SU-DHL-6 (cell line): Measurements from ENCODE around the gene RBM19.
"Not testable (repeated sequence)": the region's sequence is repeated elsewhere in the genome, so short reads cannot be mapped to it uniquely, and the experiment has no call there.

Source experiments
- H2AFZ ChIP-seq: fragments of 200-600 bp; sonication (generic); 2 replicates; pipeline ENCODE4 v1.6.1; 2014; ENCODE audit warnings: low read depth, mild to moderate bottlenecking, moderate library complexity, mixed read lengths, antibody characterized with exemption, low read length; ENCODE audit not compliant: severe bottlenecking
- H3F3A ChIP-seq: fragments of 200-600 bp; shearing (Covaris generic); 2 replicates; pipeline ENCODE4 v1.6.0; 2016; ENCODE audit warnings: antibody characterized with exemption, mild to moderate bottlenecking; ENCODE audit not compliant: insufficient read depth
- H3K27ac ChIP-seq: fragments of 200-600 bp; sonication (generic); 2 replicates; pipeline ENCODE4 v1.5.1; 2016; ENCODE audit warnings: low read depth, mild to moderate bottlenecking, low read length, moderate library complexity, mixed read lengths
- H3K27me3 ChIP-seq: fragments of 200-600 bp; sonication (generic), shearing (Covaris generic); 2 replicates; pipeline ENCODE4 v1.6.0; 2014; ENCODE audit warnings: mild to moderate bottlenecking, low read length
- H3K36me3 ChIP-seq: fragments of 200-600 bp; sonication (generic); 2 replicates; pipeline ENCODE4 v1.6.1; 2014; ENCODE audit warnings: mild to moderate bottlenecking, low read length, mixed read lengths
- H3K4me2 ChIP-seq: fragments of 300-600, 200-600 bp; shearing (Covaris generic), sonication (generic); 2 replicates; pipeline ENCODE4 v1.6.0; 2014; ENCODE audit warnings: low read length, low read depth, mild to moderate bottlenecking; ENCODE audit not compliant: poor library complexity, severe bottlenecking
- H3K4me3 ChIP-seq: fragments of 200-600 bp; sonication (generic); 2 replicates; pipeline ENCODE4 v1.5.1; 2014; ENCODE audit warnings: antibody characterized with exemption, low read length, mild to moderate bottlenecking, mixed read lengths; ENCODE audit not compliant: insufficient read depth, poor library complexity, severe bottlenecking
- H3K79me2 ChIP-seq: fragments of 200-600 bp; sonication (generic); 2 replicates; pipeline ENCODE4 v1.6.1; 2014; ENCODE audit warnings: mild to moderate bottlenecking, low read length, moderate library complexity; ENCODE audit not compliant: insufficient read depth
- H3K9ac ChIP-seq: fragments of 200-600 bp; sonication (generic); 2 replicates; pipeline ENCODE4 v1.7.0; 2014; ENCODE audit warnings: mild to moderate bottlenecking, low read length
- H3K9me2 ChIP-seq: fragments of 200-600 bp; sonication (generic); replicated peaks from 2 replicates; pipeline ENCODE4 v1.6.1; 2014; ENCODE audit warnings: low read length; ENCODE audit not compliant: insufficient read depth
- H3K9me3 ChIP-seq: fragments of 200-600 bp; sonication (generic); 2 replicates; pipeline ENCODE4 v1.6.1; 2014; ENCODE audit warnings: low read length, mixed read lengths; ENCODE audit not compliant: insufficient read depth
- H4K20me1 ChIP-seq: fragments of 200-600 bp; sonication (generic); 2 replicates; pipeline ENCODE4 v1.6.1; 2014; ENCODE audit warnings: low read depth, mild to moderate bottlenecking, antibody characterized with exemption, low read length, moderate library complexity, mixed read lengths
- EZH2phosphoT487 ChIP-seq: fragments of 200-600 bp; sonication (generic), shearing (Covaris generic); conservative IDR thresholded peaks from 2 replicates; pipeline ENCODE4 v1.6.1; 2018; ENCODE audit warnings: mild to moderate bottlenecking, antibody characterized with exemption, low read length, moderate library complexity, mixed read lengths
- TF ChIP-seq, protein P1 (sequence below): fragments of 200-600 bp; sonication (generic); IDR thresholded peaks from one replicate; pipeline ENCODE4 v1.5.1; 2017; ENCODE audit warnings: antibody characterized with exemption, mild to moderate bottlenecking, low read length, moderate library complexity; ENCODE audit not compliant: insufficient read depth, poor library complexity, severe bottlenecking

Gene RBM19

DNA sequence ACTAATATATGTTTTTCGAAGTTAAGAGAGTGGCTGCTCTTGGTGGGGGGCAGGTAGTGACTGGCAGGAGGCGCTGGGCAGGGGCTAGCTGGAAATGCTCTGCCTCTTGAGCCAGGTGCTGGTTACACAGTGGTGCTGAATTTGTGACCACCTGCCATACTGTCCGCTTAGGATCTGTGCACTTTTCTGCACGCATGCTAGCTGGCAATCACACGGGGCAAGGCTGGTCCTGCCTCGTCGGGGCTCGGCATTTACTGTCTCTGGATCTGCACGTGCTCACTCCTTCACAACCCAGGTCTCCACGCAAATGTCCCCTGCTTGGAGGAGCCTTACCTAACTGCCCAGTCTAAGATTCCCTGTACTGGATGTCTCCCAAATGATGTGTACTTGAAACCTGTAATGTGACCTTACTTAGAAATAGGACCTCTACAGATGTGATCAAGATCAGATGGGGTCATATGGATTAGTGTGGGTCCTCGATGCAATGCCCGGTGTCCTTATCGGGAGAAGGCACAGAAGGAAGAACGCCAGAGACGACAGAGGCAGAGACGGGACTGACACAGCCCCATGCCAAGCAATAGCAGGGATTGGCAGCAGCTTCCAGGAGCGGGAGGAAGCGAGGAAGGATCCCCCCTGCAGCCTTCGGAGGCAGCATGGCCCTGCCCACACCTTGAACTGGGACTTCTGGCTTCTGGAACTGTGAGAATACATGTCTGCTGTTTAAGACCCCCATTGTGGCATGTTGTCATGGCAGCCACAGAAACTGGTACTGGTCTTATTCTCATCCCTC lies 59.5 kb downstream of the RBM19 start:
- no peaks in the 10 kb centered on the region for H3K36me3 ChIP-seq
- H2AFZ ChIP-seq: no peak overlapping the region
- H3K4me3 ChIP-seq: no peak overlapping the region
- no peaks in the 10 kb centered on the region for H3K27me3 ChIP-seq
- no peaks in the 10 kb centered on the region for H3K9me2 ChIP-seq
- H3K27ac ChIP-seq: no peak overlapping the region
- H3F3A ChIP-seq: no peaks in the 10 kb centered on the region
- no peak for TF ChIP-seq EZH2phosphoT487
- TF ChIP-seq, protein P1, sequence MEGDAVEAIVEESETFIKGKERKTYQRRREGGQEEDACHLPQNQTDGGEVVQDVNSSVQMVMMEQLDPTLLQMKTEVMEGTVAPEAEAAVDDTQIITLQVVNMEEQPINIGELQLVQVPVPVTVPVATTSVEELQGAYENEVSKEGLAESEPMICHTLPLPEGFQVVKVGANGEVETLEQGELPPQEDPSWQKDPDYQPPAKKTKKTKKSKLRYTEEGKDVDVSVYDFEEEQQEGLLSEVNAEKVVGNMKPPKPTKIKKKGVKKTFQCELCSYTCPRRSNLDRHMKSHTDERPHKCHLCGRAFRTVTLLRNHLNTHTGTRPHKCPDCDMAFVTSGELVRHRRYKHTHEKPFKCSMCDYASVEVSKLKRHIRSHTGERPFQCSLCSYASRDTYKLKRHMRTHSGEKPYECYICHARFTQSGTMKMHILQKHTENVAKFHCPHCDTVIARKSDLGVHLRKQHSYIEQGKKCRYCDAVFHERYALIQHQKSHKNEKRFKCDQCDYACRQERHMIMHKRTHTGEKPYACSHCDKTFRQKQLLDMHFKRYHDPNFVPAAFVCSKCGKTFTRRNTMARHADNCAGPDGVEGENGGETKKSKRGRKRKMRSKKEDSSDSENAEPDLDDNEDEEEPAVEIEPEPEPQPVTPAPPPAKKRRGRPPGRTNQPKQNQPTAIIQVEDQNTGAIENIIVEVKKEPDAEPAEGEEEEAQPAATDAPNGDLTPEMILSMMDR: no peak
- no peaks in the 10 kb centered on the region for H4K20me1 ChIP-seq
- H3K9me3 ChIP-seq: no peaks in the 10 kb centered on the region
- no peaks in the 10 kb centered on the region for H3K79me2 ChIP-seq
- H3K4me2 ChIP-seq: no peak overlapping the region
- no peak overlapping the region for H3K9ac ChIP-seq

DNA sequence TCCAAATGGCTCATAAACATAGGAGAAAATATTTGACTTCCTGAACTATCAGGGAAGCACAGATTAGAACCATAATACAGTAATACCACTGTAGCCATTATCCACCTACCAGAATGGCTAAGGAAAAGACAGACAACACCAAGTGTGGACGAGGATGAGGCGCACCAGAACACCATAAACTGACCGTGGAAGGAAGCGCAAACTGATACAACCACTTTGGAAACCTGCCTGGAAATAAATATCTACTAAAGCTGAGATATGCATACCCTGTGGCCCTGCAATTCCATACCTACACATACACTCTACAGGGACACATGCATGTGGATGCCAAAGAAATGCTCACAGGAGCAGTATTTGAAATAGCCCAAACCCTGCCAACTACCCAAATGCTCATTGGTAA lies 60.3 kb downstream of the RBM19 start:
- no peak overlapping the region for H3K4me2 ChIP-seq
- no peaks in the 10 kb centered on the region for H3K27me3 ChIP-seq
- H2AFZ ChIP-seq: no peak overlapping the region
- TF ChIP-seq, protein P1: no peak
- no peaks in the 10 kb centered on the region for H3K9me3 ChIP-seq
- no peak overlapping the region for H3K4me3 ChIP-seq
- no peak overlapping the region for H3K27ac ChIP-seq
- H3F3A ChIP-seq: no peaks in the 10 kb centered on the region
- H3K36me3 ChIP-seq: no peaks in the 10 kb centered on the region
- H4K20me1 ChIP-seq: no peaks in the 10 kb centered on the region
- no peaks in the 10 kb centered on the region for H3K79me2 ChIP-seq
- H3K9ac ChIP-seq: no peak overlapping the region
- H3K9me2 ChIP-seq: no peaks in the 10 kb centered on the region

DNA sequence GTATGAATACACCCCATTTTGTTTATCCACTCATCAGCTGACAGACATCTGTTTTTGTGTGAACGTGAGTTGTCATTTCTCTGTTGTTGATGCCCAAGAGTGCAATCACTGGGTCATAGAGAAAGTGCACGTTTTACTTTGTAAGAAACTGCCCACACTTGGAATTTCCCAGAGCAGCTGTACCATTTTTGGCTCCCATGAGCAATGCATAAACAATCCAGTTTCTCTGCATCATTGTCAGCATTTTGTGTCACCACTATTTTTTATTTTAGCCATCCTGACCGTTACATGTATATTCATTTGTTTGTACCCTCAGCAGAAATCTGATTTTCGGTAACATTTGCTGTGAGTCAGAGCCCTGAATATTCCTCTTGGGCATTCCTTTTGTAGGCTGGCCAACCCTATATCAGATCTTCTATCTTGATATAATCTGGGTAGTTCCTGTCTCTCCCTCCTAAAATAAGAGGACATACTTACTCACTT lies 62.7 kb downstream of the RBM19 start:
- TF ChIP-seq, protein P1: no peak
- no peak for TF ChIP-seq EZH2phosphoT487
- H3K36me3 ChIP-seq: no peaks in the 10 kb centered on the region
- H3K27ac ChIP-seq: no peak overlapping the region
- no peaks in the 10 kb centered on the region for H3K9me2 ChIP-seq
- no peaks in the 10 kb centered on the region for H3K27me3 ChIP-seq
- H3K9ac ChIP-seq: no peak overlapping the region
- H2AFZ ChIP-seq: no peak overlapping the region
- H3K9me3 ChIP-seq: no peaks in the 10 kb centered on the region
- no peaks in the 10 kb centered on the region for H3F3A ChIP-seq
- H4K20me1 ChIP-seq: no peaks in the 10 kb centered on the region
- H3K79me2 ChIP-seq: no peaks in the 10 kb centered on the region
- H3K4me3 ChIP-seq: no peak overlapping the region
- H3K4me2 ChIP-seq: no peak overlapping the region

DNA sequence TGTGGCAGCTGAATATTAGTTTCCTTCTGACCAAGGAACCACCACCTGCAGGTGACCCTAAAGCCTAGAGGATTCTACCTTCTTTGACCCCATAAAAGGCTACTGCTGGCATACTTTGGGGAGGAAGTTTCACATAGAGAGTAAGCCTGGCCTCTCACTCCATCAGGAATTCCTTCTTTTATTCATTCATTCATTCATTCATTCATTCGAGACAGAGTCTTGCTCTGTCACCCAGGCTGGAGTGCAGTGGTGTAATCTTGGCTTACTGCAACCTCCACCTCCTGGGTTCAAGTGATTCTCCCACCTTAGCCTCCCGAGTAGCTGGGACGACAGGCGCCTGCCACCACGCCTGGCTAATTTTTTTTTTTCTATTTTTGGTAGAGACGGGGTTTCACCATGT lies 64.8 kb downstream of the RBM19 start:
- not testable (repeated sequence) for H3K36me3 ChIP-seq

More for the DNA sequence above, 64.8 kb downstream of the RBM19 start:
- not testable (repeated sequence) for H3F3A ChIP-seq, H3K4me2 ChIP-seq, H3K4me3 ChIP-seq, H3K79me2 ChIP-seq, H4K20me1 ChIP-seq, H3K9me2 ChIP-seq, H3K9me3 ChIP-seq, H2AFZ ChIP-seq, H3K27me3 ChIP-seq, H3K27ac ChIP-seq, H3K9ac ChIP-seq
